SU-DHL-6 (cell line): ENCODE results near the gene POMGNT2.

Source experiments
- EZH2phosphoT487 ChIP-seq: fragments of 200-600 bp; sonication (generic), shearing (Covaris generic); conservative IDR thresholded peaks from 2 replicates; pipeline ENCODE4 v1.6.1; 2018; ENCODE audit warnings: mild to moderate bottlenecking, antibody characterized with exemption, low read length, moderate library complexity, mixed read lengths
- TF ChIP-seq, protein P1 (sequence below): fragments of 200-600 bp; sonication (generic); IDR thresholded peaks from one replicate; pipeline ENCODE4 v1.5.1; 2017; ENCODE audit warnings: antibody characterized with exemption, mild to moderate bottlenecking, low read length, moderate library complexity; ENCODE audit not compliant: insufficient read depth, poor library complexity, severe bottlenecking

DNA sequence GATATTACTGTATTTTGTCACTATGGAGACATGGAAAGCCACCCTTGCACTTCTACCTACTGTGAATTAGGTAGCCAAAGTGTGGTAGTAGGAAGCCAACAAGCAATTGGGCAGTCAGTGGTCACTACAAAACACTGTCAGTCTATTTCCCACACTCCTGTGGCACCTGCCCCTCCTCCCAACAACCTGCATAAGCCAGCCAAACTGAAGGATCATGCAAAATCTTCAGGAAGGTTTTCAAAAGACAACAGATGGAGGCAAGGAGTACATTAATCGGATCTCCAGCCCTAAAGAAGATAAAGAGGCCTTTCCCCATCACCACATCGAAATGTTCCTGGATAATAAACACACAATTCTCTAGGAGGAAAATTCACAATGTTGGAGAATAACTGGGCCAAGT, 11.9 kb downstream of the POMGNT2 start:
- TF ChIP-seq, protein P1, sequence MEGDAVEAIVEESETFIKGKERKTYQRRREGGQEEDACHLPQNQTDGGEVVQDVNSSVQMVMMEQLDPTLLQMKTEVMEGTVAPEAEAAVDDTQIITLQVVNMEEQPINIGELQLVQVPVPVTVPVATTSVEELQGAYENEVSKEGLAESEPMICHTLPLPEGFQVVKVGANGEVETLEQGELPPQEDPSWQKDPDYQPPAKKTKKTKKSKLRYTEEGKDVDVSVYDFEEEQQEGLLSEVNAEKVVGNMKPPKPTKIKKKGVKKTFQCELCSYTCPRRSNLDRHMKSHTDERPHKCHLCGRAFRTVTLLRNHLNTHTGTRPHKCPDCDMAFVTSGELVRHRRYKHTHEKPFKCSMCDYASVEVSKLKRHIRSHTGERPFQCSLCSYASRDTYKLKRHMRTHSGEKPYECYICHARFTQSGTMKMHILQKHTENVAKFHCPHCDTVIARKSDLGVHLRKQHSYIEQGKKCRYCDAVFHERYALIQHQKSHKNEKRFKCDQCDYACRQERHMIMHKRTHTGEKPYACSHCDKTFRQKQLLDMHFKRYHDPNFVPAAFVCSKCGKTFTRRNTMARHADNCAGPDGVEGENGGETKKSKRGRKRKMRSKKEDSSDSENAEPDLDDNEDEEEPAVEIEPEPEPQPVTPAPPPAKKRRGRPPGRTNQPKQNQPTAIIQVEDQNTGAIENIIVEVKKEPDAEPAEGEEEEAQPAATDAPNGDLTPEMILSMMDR = no peak
- no peak for TF ChIP-seq EZH2phosphoT487
